Measurements from ENCODE around the gene CHRDL2. TPM values are rescaled to one million over a fixed set of nuclear protein-coding genes. Genes with fewer than 3 reads are reported as not detected.

CHRDL2 gene
- total and polyA plus RNA-seq, 2 experiments from 2014 or later, result 0.83 to 4.7 TPM

DNA sequence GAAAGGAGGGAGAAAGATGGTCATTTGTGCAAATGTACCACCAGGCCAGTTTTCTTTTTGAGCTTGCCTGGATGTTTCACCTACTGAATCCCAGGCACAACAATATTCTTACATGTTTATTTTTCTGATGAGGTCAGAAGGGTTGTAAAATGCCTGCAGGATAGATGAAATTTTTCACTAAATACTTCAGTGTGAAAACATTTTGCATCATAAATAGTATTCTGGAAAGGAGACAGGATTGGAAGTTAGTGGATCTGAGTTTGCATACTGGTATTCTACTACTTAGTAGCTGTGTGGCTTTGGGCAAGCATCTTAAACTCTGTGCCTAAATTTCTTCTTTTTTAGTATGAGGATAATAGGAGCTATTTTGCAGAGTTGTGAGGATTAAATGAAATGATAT lies 42.2 kb upstream of the CHRDL2 start:
- H3K27me3 ChIP-seq, result no peaks in the 10 kb centered on the region
- peak; percentile 27 for DNase-seq (ENCODE audit: low spot score)
- H3K79me2 ChIP-seq, result peaks cover 95% of the 10 kb centered on the region
- no peak overlapping the region for H2AFZ ChIP-seq
- no peak overlapping the region for H3K4me2 ChIP-seq
- TF ChIP-seq, protein P1, sequence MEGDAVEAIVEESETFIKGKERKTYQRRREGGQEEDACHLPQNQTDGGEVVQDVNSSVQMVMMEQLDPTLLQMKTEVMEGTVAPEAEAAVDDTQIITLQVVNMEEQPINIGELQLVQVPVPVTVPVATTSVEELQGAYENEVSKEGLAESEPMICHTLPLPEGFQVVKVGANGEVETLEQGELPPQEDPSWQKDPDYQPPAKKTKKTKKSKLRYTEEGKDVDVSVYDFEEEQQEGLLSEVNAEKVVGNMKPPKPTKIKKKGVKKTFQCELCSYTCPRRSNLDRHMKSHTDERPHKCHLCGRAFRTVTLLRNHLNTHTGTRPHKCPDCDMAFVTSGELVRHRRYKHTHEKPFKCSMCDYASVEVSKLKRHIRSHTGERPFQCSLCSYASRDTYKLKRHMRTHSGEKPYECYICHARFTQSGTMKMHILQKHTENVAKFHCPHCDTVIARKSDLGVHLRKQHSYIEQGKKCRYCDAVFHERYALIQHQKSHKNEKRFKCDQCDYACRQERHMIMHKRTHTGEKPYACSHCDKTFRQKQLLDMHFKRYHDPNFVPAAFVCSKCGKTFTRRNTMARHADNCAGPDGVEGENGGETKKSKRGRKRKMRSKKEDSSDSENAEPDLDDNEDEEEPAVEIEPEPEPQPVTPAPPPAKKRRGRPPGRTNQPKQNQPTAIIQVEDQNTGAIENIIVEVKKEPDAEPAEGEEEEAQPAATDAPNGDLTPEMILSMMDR (IDR thresholded peaks at IDR 0.05; ENCODE audit: poor library complexity), result no peak
- TF ChIP-seq EZH2phosphoT487 (IDR thresholded peaks at IDR 0.05; ENCODE audit: low read depth, severe bottlenecking, unreplicated experiment) (no peak), EZH2 (IDR thresholded peaks at IDR 0.05; ENCODE audit: borderline replicate concordance) (no peak)
- H3K9me3 ChIP-seq (ENCODE audit: low read depth), result no peaks in the 10 kb centered on the region
- no peaks in the 10 kb centered on the region for H3K36me3 ChIP-seq (replicated peaks; ENCODE audit: insufficient read depth, low read depth)
- peaks cover 9% of the 10 kb centered on the region for H3K4me1 ChIP-seq (ENCODE audit: insufficient read depth)
- H3K27ac ChIP-seq, result peak overlapping the region; percentile 13
- H3K4me3 ChIP-seq, result no peak overlapping the region
- H3K9me2 ChIP-seq (replicated peaks; ENCODE audit: insufficient read depth), result no peaks in the 10 kb centered on the region
- H4K20me1 ChIP-seq (ENCODE audit: insufficient read depth, poor library complexity, severe bottlenecking), result peaks cover 13% of the 10 kb centered on the region

- no peak overlapping the region for H2AFZ ChIP-seq
- H3K9me2 ChIP-seq (replicated peaks; ENCODE audit: insufficient read depth), result no peaks in the 10 kb centered on the region
- H3K27ac ChIP-seq, result no peak overlapping the region
- no peak for TF ChIP-seq EZH2phosphoT487 (IDR thresholded peaks at IDR 0.05; ENCODE audit: low read depth, severe bottlenecking, unreplicated experiment)
- TF ChIP-seq, protein P1 (IDR thresholded peaks at IDR 0.05; ENCODE audit: poor library complexity), result no peak
- no peak for TF ChIP-seq EZH2 (IDR thresholded peaks at IDR 0.05; ENCODE audit: borderline replicate concordance)
- H3K79me2 ChIP-seq, result peaks cover 90% of the 10 kb centered on the region
- H3K9me3 ChIP-seq (ENCODE audit: low read depth), result no peaks in the 10 kb centered on the region
- WGBS (ENCODE audit: low lambda C conversion rate, missing lambda C conversion rate), result 97% methylated on average over 3 of the region's 3 CpGs
- no peaks in the 10 kb centered on the region for H3K27me3 ChIP-seq
- H3K4me1 ChIP-seq (ENCODE audit: insufficient read depth), result peaks cover 4% of the 10 kb centered on the region
- no peak for DNase-seq (ENCODE audit: low spot score)
- H4K20me1 ChIP-seq (ENCODE audit: insufficient read depth, poor library complexity, severe bottlenecking), result no peaks in the 10 kb centered on the region
- H3K4me3 ChIP-seq, result no peak overlapping the region
- H3K4me2 ChIP-seq, result no peak overlapping the region
- H3K36me3 ChIP-seq (replicated peaks; ENCODE audit: insufficient read depth, low read depth), result no peaks in the 10 kb centered on the region
Observed at GRCh38 chr11:74771139-74771538, 39.9 kb upstream of the CHRDL2 start.

DNA sequence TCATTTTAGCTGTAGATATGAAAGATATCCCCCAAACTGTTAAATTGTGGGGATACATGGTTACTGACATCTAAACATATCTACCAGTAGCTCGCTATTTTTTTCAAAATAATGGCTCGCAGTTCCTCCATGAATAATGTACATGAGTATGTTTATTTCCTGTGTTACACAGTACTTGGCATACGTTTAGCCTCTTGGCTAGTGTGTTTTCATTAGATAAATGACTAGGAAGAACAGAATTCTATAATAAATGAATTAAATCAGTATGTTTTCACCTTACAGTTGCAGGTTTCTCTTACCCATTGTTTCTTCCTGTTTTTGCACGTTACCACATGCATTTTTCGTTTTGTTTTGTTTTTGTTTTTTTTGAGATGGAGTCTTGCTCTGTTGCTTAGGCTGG lies 39.2 kb upstream of the CHRDL2 start:
- peaks cover 88% of the 10 kb centered on the region for H3K79me2 ChIP-seq
- 93% methylated on average over 5 of the region's 5 CpGs for WGBS (ENCODE audit: low lambda C conversion rate, missing lambda C conversion rate)
- H3K27me3 ChIP-seq, result no peaks in the 10 kb centered on the region
- no peaks in the 10 kb centered on the region for H4K20me1 ChIP-seq (ENCODE audit: insufficient read depth, poor library complexity, severe bottlenecking)
- no peaks in the 10 kb centered on the region for H3K9me3 ChIP-seq (ENCODE audit: low read depth)
- no peak overlapping the region for H3K4me3 ChIP-seq
- H2AFZ ChIP-seq, result no peak overlapping the region
- peaks cover 4% of the 10 kb centered on the region for H3K4me1 ChIP-seq (ENCODE audit: insufficient read depth)
- no peak for TF ChIP-seq EZH2 (IDR thresholded peaks at IDR 0.05; ENCODE audit: borderline replicate concordance)
- TF ChIP-seq EZH2phosphoT487 (IDR thresholded peaks at IDR 0.05; ENCODE audit: low read depth, severe bottlenecking, unreplicated experiment), result no peak
- TF ChIP-seq, protein P1 (IDR thresholded peaks at IDR 0.05; ENCODE audit: poor library complexity), result no peak
- H3K4me2 ChIP-seq, result no peak overlapping the region
- DNase-seq (ENCODE audit: low spot score), result no peak
- H3K36me3 ChIP-seq (replicated peaks; ENCODE audit: insufficient read depth, low read depth), result no peaks in the 10 kb centered on the region
- no peak overlapping the region for H3K27ac ChIP-seq
- H3K9me2 ChIP-seq (replicated peaks; ENCODE audit: insufficient read depth), result no peaks in the 10 kb centered on the region

Data from hepatocyte (in vitro differentiated cells).